Epithelial cell of esophagus (primary cell): Measurements from ENCODE around the gene MS4A10.

Experiments
- DNase-seq: peaks from one replicate; pipeline ENCODE4 v3.0.0; 2010; ENCODE audit warnings: low read depth
- H3K4me3 ChIP-seq: 2 replicates; pipeline ENCODE4 v1.5.1; 2011; ENCODE audit warnings: mild to moderate bottlenecking, low read length, control low read depth
- CTCF ChIP-seq: IDR thresholded peaks from 2 replicates; pipeline ENCODE4 v1.5.1; 2011; ENCODE audit warnings: low read depth, mild to moderate bottlenecking, low read length, control low read depth, inconsistent platforms; ENCODE audit not compliant: insufficient read depth; ENCODE audit errors: missing control alignments

Gene MS4A10

GRCh38 chr11:60809691-60810090, 24.6 kb downstream of the MS4A10 start:
- DNase-seq, result peak; percentile 11
- no peak overlapping the region for H3K4me3 ChIP-seq
- TF ChIP-seq CTCF, result no peak

GRCh38 chr11:60810151-60810550, 25.0 kb downstream of the MS4A10 start:
- no peak overlapping the region for H3K4me3 ChIP-seq
- TF ChIP-seq CTCF, result no peak
- no peak for DNase-seq

- DNase-seq, result no peak
- TF ChIP-seq CTCF, result no peak
- no peak overlapping the region for H3K4me3 ChIP-seq
Measured at GRCh38 chr11:60810569-60810968, 25.4 kb downstream of the MS4A10 start.

GRCh38 chr11:60813324-60813723, 28.2 kb downstream of the MS4A10 start:
- no peak for DNase-seq
- no peak overlapping the region for H3K4me3 ChIP-seq
- no peak for TF ChIP-seq CTCF

GRCh38 chr11:60814112-60814511, 29.0 kb downstream of the MS4A10 start:
- H3K4me3 ChIP-seq, result no peak overlapping the region
- no peak for DNase-seq
- TF ChIP-seq CTCF, result no peak

- no peak for TF ChIP-seq CTCF
- H3K4me3 ChIP-seq, result no peak overlapping the region
- no peak for DNase-seq
Measured at GRCh38 chr11:60816590-60817157, 31.5 kb downstream of the MS4A10 start.

- DNase-seq, result no peak
- no peak for TF ChIP-seq CTCF
- H3K4me3 ChIP-seq, result no peak overlapping the region
Measured at GRCh38 chr11:60818057-60818456, 32.9 kb downstream of the MS4A10 start.
